ENCODE measurements around the gene RHOB. TPM values are rescaled to one million over a fixed set of nuclear protein-coding genes. Genes with fewer than 3 reads are reported as not detected.

RHOB gene
- total RNA-seq, 2 experiments from 2014 or later, result 25.9 to 26.6 TPM

DNA sequence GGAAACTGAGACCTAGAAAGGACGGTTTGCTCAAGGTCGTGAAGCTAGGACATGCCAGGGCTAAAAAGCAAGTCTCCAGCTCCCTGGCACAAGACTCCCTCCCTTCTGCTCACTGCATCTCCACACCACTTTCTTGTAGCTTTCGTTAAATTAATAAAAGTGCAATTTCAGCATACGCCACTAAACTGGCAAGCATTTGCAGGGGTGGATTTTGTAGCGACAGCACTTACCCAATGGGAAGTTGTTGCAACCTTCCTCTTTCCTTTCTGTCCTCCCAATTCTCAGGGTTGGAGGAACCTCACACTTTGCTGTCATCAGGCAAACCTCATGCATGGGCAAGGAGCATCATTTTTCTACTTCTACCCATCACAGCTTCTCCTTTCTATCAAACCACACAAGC is 7.4 kb upstream of the RHOB start:
- Histone ChIP-seq H3K27me3 (ENCODE audit: control insufficient read depth in 1 of 2, insufficient read depth in 2 of 2, low read length in 2 of 2) (peaks cover under 1 to 3% of the 10 kb centered on the region in 2 experiments), H3K27ac (ENCODE audit: low read depth in 1 of 2, low read length in 2 of 2) (no peak overlapping the region), H3K9me3 (ENCODE audit: control insufficient read depth in 1 of 2, insufficient read depth in 1 of 2, low read length in 2 of 2) (no peaks in the 10 kb centered on the region), H3K36me3 (ENCODE audit: insufficient read depth, low read length) (no peaks in the 10 kb centered on the region), H3K4me3 (ENCODE audit: low read length) (no peak overlapping the region), H3K4me1 (ENCODE audit: insufficient read depth, low read length) (no peaks in the 10 kb centered on the region)
- Mint-ChIP-seq H3K4me3 (no peak overlapping the region), H3K27ac (no peak overlapping the region), H3K9me3 (no peaks in the 10 kb centered on the region), H3K27me3 (peaks cover 37% of the 10 kb centered on the region), H3K36me3 (ENCODE audit: low read depth) (no peaks in the 10 kb centered on the region), H3K4me1 (ENCODE audit: low read depth) (no peaks in the 10 kb centered on the region)
- DNase-seq, result peak in 3 of 14 experiments; percentile 32 to 60 (median 51)
- ChIA-PET POLR2A (no interaction called here), CTCF (interaction anchor here (0.8 kb wide), 1 partner anchor 203 kb away, joined by 3 read pairs; no protein-coding TSS in a partner anchor)
- ATAC-seq (ENCODE audit: poor library complexity), result no peak
- TF ChIP-seq, protein P1, sequence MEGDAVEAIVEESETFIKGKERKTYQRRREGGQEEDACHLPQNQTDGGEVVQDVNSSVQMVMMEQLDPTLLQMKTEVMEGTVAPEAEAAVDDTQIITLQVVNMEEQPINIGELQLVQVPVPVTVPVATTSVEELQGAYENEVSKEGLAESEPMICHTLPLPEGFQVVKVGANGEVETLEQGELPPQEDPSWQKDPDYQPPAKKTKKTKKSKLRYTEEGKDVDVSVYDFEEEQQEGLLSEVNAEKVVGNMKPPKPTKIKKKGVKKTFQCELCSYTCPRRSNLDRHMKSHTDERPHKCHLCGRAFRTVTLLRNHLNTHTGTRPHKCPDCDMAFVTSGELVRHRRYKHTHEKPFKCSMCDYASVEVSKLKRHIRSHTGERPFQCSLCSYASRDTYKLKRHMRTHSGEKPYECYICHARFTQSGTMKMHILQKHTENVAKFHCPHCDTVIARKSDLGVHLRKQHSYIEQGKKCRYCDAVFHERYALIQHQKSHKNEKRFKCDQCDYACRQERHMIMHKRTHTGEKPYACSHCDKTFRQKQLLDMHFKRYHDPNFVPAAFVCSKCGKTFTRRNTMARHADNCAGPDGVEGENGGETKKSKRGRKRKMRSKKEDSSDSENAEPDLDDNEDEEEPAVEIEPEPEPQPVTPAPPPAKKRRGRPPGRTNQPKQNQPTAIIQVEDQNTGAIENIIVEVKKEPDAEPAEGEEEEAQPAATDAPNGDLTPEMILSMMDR (IDR thresholded peaks at IDR 0.05), result no peak
- intact Hi-C loops (cut with DNase I, micrococcal nuclease), result no loop called here

DNA sequence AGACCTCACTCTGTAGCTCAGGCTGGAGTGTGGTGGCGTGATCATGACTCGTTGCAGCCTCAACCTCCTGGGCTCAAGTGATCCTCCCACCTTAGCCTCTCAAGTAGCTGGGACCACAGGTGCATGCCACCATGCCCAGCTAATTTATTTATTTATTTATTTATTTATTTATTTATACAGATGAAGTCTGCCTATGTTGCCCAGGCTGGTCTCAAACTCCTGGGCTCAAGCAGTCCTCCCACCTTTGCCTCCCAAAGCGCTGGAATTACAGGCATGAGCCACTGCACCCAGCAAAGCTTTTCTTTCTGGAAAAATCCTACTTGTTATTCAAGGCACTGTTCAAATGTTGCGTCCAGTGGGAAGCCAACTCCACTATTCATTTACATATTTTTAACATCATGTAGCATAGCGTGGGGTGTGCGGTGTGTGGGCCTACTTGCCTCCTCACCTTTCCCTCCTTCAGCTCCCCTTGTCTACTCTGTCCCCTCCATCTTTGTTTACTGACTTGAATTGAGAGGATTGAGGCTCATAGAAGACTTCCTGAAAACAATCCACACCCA is 6.8 kb upstream of the RHOB start:
- ChIA-PET POLR2A (no interaction called here), CTCF (interaction anchor here (0.7 to 0.8 kb wide), 2 partner anchors 29 to 202 kb away, joined by 3 read pairs; no protein-coding TSS in a partner anchor)
- H3K9me3 Mint-ChIP-seq, result no peaks in the 10 kb centered on the region
- TF ChIP-seq, protein P1 (IDR thresholded peaks at IDR 0.05), result no peak
- Histone ChIP-seq H3K4me1 (ENCODE audit: insufficient read depth, low read length) (no peaks in the 10 kb centered on the region), H3K27me3 (ENCODE audit: control insufficient read depth in 1 of 2, insufficient read depth in 2 of 2, low read length in 2 of 2) (peaks cover 3 to 7% of the 10 kb centered on the region in 2 experiments), H3K9me3 (ENCODE audit: control insufficient read depth in 1 of 2, insufficient read depth in 1 of 2, low read length in 2 of 2) (no peaks in the 10 kb centered on the region), H3K27ac (ENCODE audit: low read depth in 1 of 2, low read length in 2 of 2) (no peak overlapping the region), H3K36me3 (ENCODE audit: insufficient read depth, low read length) (no peaks in the 10 kb centered on the region), H3K4me3 (ENCODE audit: low read length) (no peak overlapping the region)
- no peaks in the 10 kb centered on the region for H3K36me3 Mint-ChIP-seq (ENCODE audit: low read depth)
- H3K4me1 Mint-ChIP-seq (ENCODE audit: low read depth), result no peaks in the 10 kb centered on the region
- H3K4me3 Mint-ChIP-seq, result no peak overlapping the region
- intact Hi-C loops (cut with DNase I, micrococcal nuclease), result loop anchor here in 1 of 2 experiments (10.0 kb wide), 1 partner anchor 1875 kb away; the partner anchor contains the start of gene RDH14
- DNase-seq, result no peak
- H3K27me3 Mint-ChIP-seq, result peaks cover 36% of the 10 kb centered on the region
- no peak for ATAC-seq (ENCODE audit: poor library complexity)
- H3K27ac Mint-ChIP-seq, result no peak overlapping the region

DNA sequence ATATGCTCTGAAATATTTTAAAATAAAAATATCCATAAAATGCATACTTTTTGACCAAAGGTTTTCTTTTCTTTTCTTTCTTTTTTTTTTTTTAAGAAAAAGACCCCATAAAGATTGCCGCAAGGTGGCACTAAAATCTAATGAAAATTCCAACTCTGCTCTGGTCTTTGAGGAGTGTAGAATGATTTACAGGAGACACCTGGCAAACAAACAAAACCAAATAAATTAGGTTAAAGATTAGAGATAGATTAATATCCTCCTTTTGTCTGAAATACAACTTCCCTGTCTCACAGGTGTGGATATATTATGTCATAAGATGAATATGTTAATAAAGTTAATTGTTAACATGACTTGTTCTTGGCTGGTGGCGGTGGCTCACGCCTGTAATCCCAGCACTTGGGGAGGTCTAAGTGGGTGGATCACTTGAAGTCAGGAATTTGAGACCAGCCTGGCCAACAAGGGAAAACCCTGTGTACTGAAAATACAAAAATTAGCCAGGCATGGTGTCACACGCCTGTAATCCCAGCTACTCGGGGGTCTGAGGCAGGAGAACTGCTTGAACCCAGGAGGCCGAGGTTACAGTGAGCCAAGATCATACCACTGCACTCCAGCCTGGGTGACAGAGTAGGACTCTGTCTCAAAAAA is 3.5 kb upstream of the RHOB start:
- TF ChIP-seq, protein P1 (IDR thresholded peaks at IDR 0.05), result peak; percentile 55
- peaks cover 10 to 22% of the 10 kb centered on the region in 2 experiments for H3K27me3 ChIP-seq (ENCODE audit: control insufficient read depth in 1 of 2, insufficient read depth in 2 of 2, low read length in 2 of 2)
- Mint-ChIP-seq H3K27me3 (peaks cover 39% of the 10 kb centered on the region), H3K36me3 (ENCODE audit: low read depth) (no peaks in the 10 kb centered on the region), H3K9me3 (no peaks in the 10 kb centered on the region), H3K4me3 (no peak overlapping the region), H3K4me1 (ENCODE audit: low read depth) (no peaks in the 10 kb centered on the region), H3K27ac (no peak overlapping the region)
- intact Hi-C loops (cut with DNase I, micrococcal nuclease), result loop anchor here (1.0 to 10.0 kb wide), 2 partner anchors 199 to 1879 kb away; partner anchors contain the start of gene RDH14 (in 1 of the 2)
- no peaks in the 10 kb centered on the region for H3K36me3 ChIP-seq (ENCODE audit: insufficient read depth, low read length)
- DNase-seq (peak in 4 of 14 experiments; percentile 25 to 61 (median 56)), ATAC-seq (ENCODE audit: poor library complexity) (no peak)
- CTCF ChIA-PET, result interaction anchor here (1.1 to 3.2 kb wide), 2 partner anchors 199 to 208 kb away, joined by 3 to 16 read pairs; partner anchors contain the start of gene HS1BP3
- H3K4me1 ChIP-seq (ENCODE audit: insufficient read depth, low read length), result peaks cover 16% of the 10 kb centered on the region
- POLR2A ChIA-PET, result no interaction called here
- H3K4me3 ChIP-seq (ENCODE audit: low read length), result no peak overlapping the region
- H3K9me3 ChIP-seq (ENCODE audit: control insufficient read depth in 1 of 2, insufficient read depth in 1 of 2, low read length in 2 of 2), result peaks cover 0 to 7% of the 10 kb centered on the region in 2 experiments
- no peak overlapping the region for H3K27ac ChIP-seq (ENCODE audit: low read depth in 1 of 2, low read length in 2 of 2)
